ENCODE data around the gene ATP2B2. TPM values are rescaled to one million over a fixed set of nuclear protein-coding genes. Genes with fewer than 3 reads are reported as not detected.

The ATP2B2 gene
- total RNA-seq, 4 donors from 2014 or later = 0.86 to 2.2 (median 1.0) TPM; not detected in 1

- peaks cover 6% of the 10 kb centered on the region for H3K4me1 ChIP-seq
- H3K36me3 ChIP-seq = no peaks in the 10 kb centered on the region
- TF ChIP-seq POLR2AphosphoS5 (IDR thresholded peaks at IDR 0.05) (no peak), POLR2A (IDR thresholded peaks at IDR 0.05) (no peak), EP300 (IDR thresholded peaks at IDR 0.05) (no peak), CTCF (IDR thresholded peaks at IDR 0.05) (no peak)
- WGBS = 88% methylated on average over 6 of the region's 8 CpGs
- H3K9me3 ChIP-seq = no peaks in the 10 kb centered on the region
- peaks cover 6% of the 10 kb centered on the region for H3K27me3 ChIP-seq
- peak in 1 of 2 donors; percentile 28 for DNase-seq (ENCODE audit: low spot score in 2 of 2)
- H3K27ac ChIP-seq = no peak overlapping the region
- no peak overlapping the region for H3K4me3 ChIP-seq
These were observed 9.2 kb upstream of the ATP2B2 start for GRCh38 chr3:10514407-10515069.

- Histone ChIP-seq H3K27me3 (peaks cover 6% of the 10 kb centered on the region), H3K4me1 (peaks cover 6% of the 10 kb centered on the region), H3K36me3 (no peaks in the 10 kb centered on the region), H3K9me3 (no peaks in the 10 kb centered on the region), H3K27ac (no peak overlapping the region), H3K4me3 (no peak overlapping the region)
- TF ChIP-seq POLR2AphosphoS5 (IDR thresholded peaks at IDR 0.05) (no peak), EP300 (IDR thresholded peaks at IDR 0.05) (no peak), CTCF (IDR thresholded peaks at IDR 0.05) (no peak), POLR2A (IDR thresholded peaks at IDR 0.05) (no peak)
- no peak for DNase-seq (ENCODE audit: low spot score in 2 of 2)
- 87% methylated on average over 6 of the region's 8 CpGs for WGBS
These were observed 7.9 kb upstream of the ATP2B2 start for GRCh38 chr3:10513306-10513705.

- no peaks in the 10 kb centered on the region for H3K36me3 ChIP-seq
- peaks cover 7% of the 10 kb centered on the region for H3K27me3 ChIP-seq
- WGBS = 94% methylated on average over 6 of the region's 6 CpGs
- no peak for DNase-seq (ENCODE audit: low spot score in 2 of 2)
- no peaks in the 10 kb centered on the region for H3K9me3 ChIP-seq
- H3K4me1 ChIP-seq = peaks cover 6% of the 10 kb centered on the region
- H3K27ac ChIP-seq = no peak overlapping the region
- H3K4me3 ChIP-seq = no peak overlapping the region
- TF ChIP-seq POLR2A (IDR thresholded peaks at IDR 0.05) = no peak
- no peak for TF ChIP-seq POLR2AphosphoS5 (IDR thresholded peaks at IDR 0.05)
- no peak for TF ChIP-seq CTCF (IDR thresholded peaks at IDR 0.05)
- TF ChIP-seq EP300 (IDR thresholded peaks at IDR 0.05) = no peak
These were observed 7.3 kb upstream of the ATP2B2 start for GRCh38 chr3:10512687-10513086.

- Histone ChIP-seq H3K4me3 (no peak overlapping the region), H3K9me3 (no peaks in the 10 kb centered on the region), H3K27ac (no peak overlapping the region), H3K36me3 (no peaks in the 10 kb centered on the region), H3K27me3 (peaks cover 9% of the 10 kb centered on the region), H3K4me1 (peaks cover 5% of the 10 kb centered on the region)
- WGBS = 63% methylated on average over 6 of the region's 7 CpGs
- TF ChIP-seq POLR2AphosphoS5 (IDR thresholded peaks at IDR 0.05) (no peak), POLR2A (IDR thresholded peaks at IDR 0.05) (no peak), CTCF (IDR thresholded peaks at IDR 0.05) (no peak)
- DNase-seq (ENCODE audit: low spot score in 2 of 2) = no peak
These were observed 6.6 kb upstream of the ATP2B2 start for GRCh38 chr3:10511809-10512494.

- H3K4me3 ChIP-seq = no peak overlapping the region
- TF ChIP-seq POLR2A (IDR thresholded peaks at IDR 0.05) = no peak
- no peak for TF ChIP-seq POLR2AphosphoS5 (IDR thresholded peaks at IDR 0.05)
- TF ChIP-seq EP300 (IDR thresholded peaks at IDR 0.05) = no peak
- TF ChIP-seq CTCF (IDR thresholded peaks at IDR 0.05) = no peak
These were observed 5.5 kb upstream of the ATP2B2 start for GRCh38 chr3:10510743-10511432.

More at GRCh38 chr3:10510743-10511432, 5.5 kb upstream of the ATP2B2 start:
- Histone ChIP-seq H3K27me3 (peaks cover 15% of the 10 kb centered on the region), H3K27ac (no peak overlapping the region), H3K9me3 (no peaks in the 10 kb centered on the region), H3K4me1 (peaks cover 2% of the 10 kb centered on the region), H3K36me3 (no peaks in the 10 kb centered on the region)
- DNase-seq (ENCODE audit: low spot score in 2 of 2) = no peak
- WGBS = 79% methylated on average over 6 of the region's 6 CpGs
